ENCODE results near the gene LRP5. TPM values are rescaled to one million over a fixed set of nuclear protein-coding genes. Genes with fewer than 3 reads are reported as not detected.

Gene LRP5
- total and polyA plus RNA-seq, 9 of the 15 experiments (the other 6 are each of a cell fraction or from before 2014, with no cell fraction given) = 0.48 to 44.2 (median 13.5) TPM

GRCh38 chr11:68457898-68458249 lies 145.5 kb downstream of the LRP5 start:
- ChIA-PET CTCF (ENCODE audit: low intra/inter-chr PET ratio) (no interaction called here), POLR2A (interaction anchor here (0.6 kb wide), 1 partner anchor 18 kb away, joined by 3 read pairs; no protein-coding TSS in a partner anchor)
- BruUV-seq (replicated peaks) = no TSS peak
- in situ Hi-C loops (cut with MboI) (no loop called here), intact Hi-C loops (cut with micrococcal nuclease) (no loop called here)
- Histone ChIP-seq H3K4me3 (no peak overlapping the region), H3K9me1 (ENCODE audit: control insufficient read depth, insufficient read depth, low read length) (no peaks in the 10 kb centered on the region), H3K36me3 (ENCODE audit: control insufficient read depth, insufficient read depth, low read length) (peaks cover 6% of the 10 kb centered on the region; the same call in 1 of the 3 replicates), H3K9me3 (replicated peaks; ENCODE audit: control insufficient read depth, insufficient read depth, low read depth, low read length) (no peaks in the 10 kb centered on the region), H2AFZ (ENCODE audit: low read depth, low read length) (no peak overlapping the region), H3K9ac (ENCODE audit: insufficient read depth in 1 of 2, low read depth in 2 of 2, low read length in 2 of 2) (no peak overlapping the region; a peak in 1 of 4 replicates), H3K27me3 (ENCODE audit: control insufficient read depth in 2 of 2, insufficient read depth in 2 of 2, low read length in 2 of 2) (no peaks in the 10 kb centered on the region), H3K4me2 (ENCODE audit: insufficient read depth, low read length) (no peak overlapping the region), H4K20me1 (replicated peaks; ENCODE audit: control insufficient read depth, insufficient read depth, low read length) (peaks cover 21% of the 10 kb centered on the region), H3K27ac (ENCODE audit: extremely low read depth, low read depth, low read length) (no peak overlapping the region), H3K4me1 (replicated peaks in 1 of 2; ENCODE audit: control insufficient read depth in 2 of 2, insufficient read depth in 2 of 2, low read length in 2 of 2) (peaks cover 6 to 28% of the 10 kb centered on the region in 2 experiments; a peak in 4 of 5 replicates), H3K79me2 (ENCODE audit: control insufficient read depth, insufficient read depth, low read length) (peaks cover 24% of the 10 kb centered on the region)
- TF ChIP-seq ZBTB1 (CRISPR knock-in tag; IDR thresholded peaks at IDR 0.05; ENCODE audit: borderline replicate concordance, low read depth) = no peak
- TF ChIP-seq TEAD1 (CRISPR knock-in tag; IDR thresholded peaks at IDR 0.05) = no peak
- TF ChIP-seq, protein P1, sequence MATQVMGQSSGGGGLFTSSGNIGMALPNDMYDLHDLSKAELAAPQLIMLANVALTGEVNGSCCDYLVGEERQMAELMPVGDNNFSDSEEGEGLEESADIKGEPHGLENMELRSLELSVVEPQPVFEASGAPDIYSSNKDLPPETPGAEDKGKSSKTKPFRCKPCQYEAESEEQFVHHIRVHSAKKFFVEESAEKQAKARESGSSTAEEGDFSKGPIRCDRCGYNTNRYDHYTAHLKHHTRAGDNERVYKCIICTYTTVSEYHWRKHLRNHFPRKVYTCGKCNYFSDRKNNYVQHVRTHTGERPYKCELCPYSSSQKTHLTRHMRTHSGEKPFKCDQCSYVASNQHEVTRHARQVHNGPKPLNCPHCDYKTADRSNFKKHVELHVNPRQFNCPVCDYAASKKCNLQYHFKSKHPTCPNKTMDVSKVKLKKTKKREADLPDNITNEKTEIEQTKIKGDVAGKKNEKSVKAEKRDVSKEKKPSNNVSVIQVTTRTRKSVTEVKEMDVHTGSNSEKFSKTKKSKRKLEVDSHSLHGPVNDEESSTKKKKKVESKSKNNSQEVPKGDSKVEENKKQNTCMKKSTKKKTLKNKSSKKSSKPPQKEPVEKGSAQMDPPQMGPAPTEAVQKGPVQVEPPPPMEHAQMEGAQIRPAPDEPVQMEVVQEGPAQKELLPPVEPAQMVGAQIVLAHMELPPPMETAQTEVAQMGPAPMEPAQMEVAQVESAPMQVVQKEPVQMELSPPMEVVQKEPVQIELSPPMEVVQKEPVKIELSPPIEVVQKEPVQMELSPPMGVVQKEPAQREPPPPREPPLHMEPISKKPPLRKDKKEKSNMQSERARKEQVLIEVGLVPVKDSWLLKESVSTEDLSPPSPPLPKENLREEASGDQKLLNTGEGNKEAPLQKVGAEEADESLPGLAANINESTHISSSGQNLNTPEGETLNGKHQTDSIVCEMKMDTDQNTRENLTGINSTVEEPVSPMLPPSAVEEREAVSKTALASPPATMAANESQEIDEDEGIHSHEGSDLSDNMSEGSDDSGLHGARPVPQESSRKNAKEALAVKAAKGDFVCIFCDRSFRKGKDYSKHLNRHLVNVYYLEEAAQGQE (IDR thresholded peaks at IDR 0.05; ENCODE audit: borderline replicate concordance) = no peak
- TF ChIP-seq, protein P1 (CRISPR knock-in tag; IDR thresholded peaks at IDR 0.05; ENCODE audit: low read depth) = no peak
- TF ChIP-seq, protein P2, sequence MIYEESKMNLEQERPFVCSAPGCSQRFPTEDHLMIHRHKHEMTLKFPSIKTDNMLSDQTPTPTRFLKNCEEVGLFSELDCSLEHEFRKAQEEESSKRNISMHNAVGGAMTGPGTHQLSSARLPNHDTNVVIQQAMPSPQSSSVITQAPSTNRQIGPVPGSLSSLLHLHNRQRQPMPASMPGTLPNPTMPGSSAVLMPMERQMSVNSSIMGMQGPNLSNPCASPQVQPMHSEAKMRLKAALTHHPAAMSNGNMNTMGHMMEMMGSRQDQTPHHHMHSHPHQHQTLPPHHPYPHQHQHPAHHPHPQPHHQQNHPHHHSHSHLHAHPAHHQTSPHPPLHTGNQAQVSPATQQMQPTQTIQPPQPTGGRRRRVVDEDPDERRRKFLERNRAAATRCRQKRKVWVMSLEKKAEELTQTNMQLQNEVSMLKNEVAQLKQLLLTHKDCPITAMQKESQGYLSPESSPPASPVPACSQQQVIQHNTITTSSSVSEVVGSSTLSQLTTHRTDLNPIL (CRISPR knock-in tag; IDR thresholded peaks at IDR 0.05) = no peak
- TF ChIP-seq, protein P3, sequence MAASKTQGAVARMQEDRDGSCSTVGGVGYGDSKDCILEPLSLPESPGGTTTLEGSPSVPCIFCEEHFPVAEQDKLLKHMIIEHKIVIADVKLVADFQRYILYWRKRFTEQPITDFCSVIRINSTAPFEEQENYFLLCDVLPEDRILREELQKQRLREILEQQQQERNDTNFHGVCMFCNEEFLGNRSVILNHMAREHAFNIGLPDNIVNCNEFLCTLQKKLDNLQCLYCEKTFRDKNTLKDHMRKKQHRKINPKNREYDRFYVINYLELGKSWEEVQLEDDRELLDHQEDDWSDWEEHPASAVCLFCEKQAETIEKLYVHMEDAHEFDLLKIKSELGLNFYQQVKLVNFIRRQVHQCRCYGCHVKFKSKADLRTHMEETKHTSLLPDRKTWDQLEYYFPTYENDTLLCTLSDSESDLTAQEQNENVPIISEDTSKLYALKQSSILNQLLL (CRISPR knock-in tag; IDR thresholded peaks at IDR 0.05; ENCODE audit: borderline replicate concordance) = no peak
- no peak for TF ChIP-seq ZNF695 (CRISPR knock-in tag; IDR thresholded peaks at IDR 0.05)
- no peak for FAIRE-seq
- 40% methylated on average over 7 of the region's 7 CpGs for WGBS (ENCODE audit: insufficient coverage, low coverage, missing lambda C conversion rate)
- ATAC-seq = no peak
- DNase-seq (ENCODE audit: extremely low read depth in 1 of 4, low spot score in 3 of 4) = no peak

All from K562 (cell line).